Upper lobe of right lung (tissue), 1 donor: ENCODE results near the gene ADGRL3. TPM values are rescaled to one million over a fixed set of nuclear protein-coding genes. Genes with fewer than 3 reads are reported as not detected.

Source experiments
- ATAC-seq: fragments of 200-7000 bp; cut with Tn5 transposase; one replicate; pipeline ENCODE4 v1.9.1; 2020; ENCODE audit warnings: mild to moderate bottlenecking, moderate library complexity
- DNase-seq: peaks from one replicate; pipeline ENCODE4 v3.0.0-alpha.2; 2020
- H3K27ac ChIP-seq: fragments of 200-600 bp; one replicate; pipeline ENCODE4 v1.8.0; 2022
- H3K27me3 ChIP-seq: fragments of 200-600 bp; one replicate; pipeline ENCODE4 v1.8.0; 2022; ENCODE audit warnings: mild to moderate bottlenecking
- H3K36me3 ChIP-seq: fragments of 200-600 bp; one replicate; pipeline ENCODE4 v1.8.0; 2022
- H3K4me1 ChIP-seq: fragments of 200-600 bp; one replicate; pipeline ENCODE4 v1.8.0; 2022
- H3K4me3 ChIP-seq: fragments of 200-600 bp; one replicate; pipeline ENCODE4 v1.8.0; 2022; ENCODE audit warnings: mild to moderate bottlenecking
- H3K9me3 ChIP-seq: fragments of 200-600 bp; one replicate; pipeline ENCODE4 v1.8.0; 2022
- intact Hi-C: fragments of 100-400 bp; cut with DNase I; formaldehyde crosslinking; loops from one replicate; pipeline ENCODE4 v1.11.0; 2022
- total RNA-seq: library from RNA; stranded (reverse); fragmentation: NEBNext Ultra II Directional; extraction: Animal tissue kit (Norgen Biotek cat#: 25700); gene quantifications from one replicate; pipeline ENCODE4 v1.2.1, GENCODE V29; 2021
- TF ChIP-seq, protein P1 (sequence below): fragments of 200-600 bp; IDR thresholded peaks from one replicate; pipeline ENCODE4 v1.8.0; 2022; ENCODE audit warnings: antibody characterized with exemption
- donor health status: DM: no; HTN: yes; CAD: no; lungs with severe emphysema.

The ADGRL3 gene
- total RNA-seq, 1 donor from 2014 or later: 4.0 TPM

DNA sequence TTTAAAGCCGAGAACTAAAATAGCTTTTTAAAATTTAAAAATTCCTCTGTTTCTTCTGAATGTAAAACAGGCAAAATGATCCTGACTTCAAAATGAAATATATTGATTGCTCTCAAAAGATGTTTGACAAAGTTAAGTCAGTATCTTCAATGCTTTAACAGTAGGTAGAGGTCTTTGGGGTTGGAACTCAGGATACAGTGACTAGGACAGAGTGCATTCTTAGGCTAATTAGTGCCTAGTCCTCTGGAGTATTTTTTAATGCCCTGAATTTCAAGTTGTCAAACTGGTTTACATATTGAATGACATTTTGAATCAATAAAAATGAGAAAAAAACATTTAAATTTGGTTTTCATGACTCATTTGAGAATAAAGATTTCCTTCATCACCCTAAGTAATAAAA lies 877.3 kb downstream of the ADGRL3 start:
- TF ChIP-seq, protein P1, sequence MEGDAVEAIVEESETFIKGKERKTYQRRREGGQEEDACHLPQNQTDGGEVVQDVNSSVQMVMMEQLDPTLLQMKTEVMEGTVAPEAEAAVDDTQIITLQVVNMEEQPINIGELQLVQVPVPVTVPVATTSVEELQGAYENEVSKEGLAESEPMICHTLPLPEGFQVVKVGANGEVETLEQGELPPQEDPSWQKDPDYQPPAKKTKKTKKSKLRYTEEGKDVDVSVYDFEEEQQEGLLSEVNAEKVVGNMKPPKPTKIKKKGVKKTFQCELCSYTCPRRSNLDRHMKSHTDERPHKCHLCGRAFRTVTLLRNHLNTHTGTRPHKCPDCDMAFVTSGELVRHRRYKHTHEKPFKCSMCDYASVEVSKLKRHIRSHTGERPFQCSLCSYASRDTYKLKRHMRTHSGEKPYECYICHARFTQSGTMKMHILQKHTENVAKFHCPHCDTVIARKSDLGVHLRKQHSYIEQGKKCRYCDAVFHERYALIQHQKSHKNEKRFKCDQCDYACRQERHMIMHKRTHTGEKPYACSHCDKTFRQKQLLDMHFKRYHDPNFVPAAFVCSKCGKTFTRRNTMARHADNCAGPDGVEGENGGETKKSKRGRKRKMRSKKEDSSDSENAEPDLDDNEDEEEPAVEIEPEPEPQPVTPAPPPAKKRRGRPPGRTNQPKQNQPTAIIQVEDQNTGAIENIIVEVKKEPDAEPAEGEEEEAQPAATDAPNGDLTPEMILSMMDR: no peak
- ATAC-seq: no peak
- no peaks in the 10 kb centered on the region for H3K9me3 ChIP-seq

DNA sequence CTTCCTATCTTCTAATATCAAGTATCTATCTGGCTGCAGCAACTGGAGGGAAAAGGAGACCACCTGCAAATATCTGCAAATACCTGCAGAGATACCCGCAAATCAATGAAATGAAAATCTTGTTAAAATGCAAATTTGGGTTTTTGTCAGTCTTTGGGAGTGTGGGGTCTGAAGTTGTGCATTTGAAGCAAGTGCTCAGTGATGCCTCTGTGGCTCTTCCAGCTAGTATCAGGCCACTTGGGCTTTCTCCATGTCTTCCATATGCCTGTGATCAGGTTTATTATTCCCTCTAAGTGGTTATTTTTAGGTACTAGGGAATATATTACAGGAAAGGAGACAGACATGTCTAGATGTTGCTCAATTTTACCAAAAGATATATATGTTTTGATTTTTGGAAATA lies 880.3 kb downstream of the ADGRL3 start:
- H3K4me3 ChIP-seq: no peak overlapping the region
- TF ChIP-seq, protein P1: no peak
- no peaks in the 10 kb centered on the region for H3K4me1 ChIP-seq
- no peaks in the 10 kb centered on the region for H3K27me3 ChIP-seq
- H3K9me3 ChIP-seq: no peaks in the 10 kb centered on the region
- DNase-seq (no peak), ATAC-seq (no peak)
- no peak overlapping the region for H3K27ac ChIP-seq
- H3K36me3 ChIP-seq: no peaks in the 10 kb centered on the region
- intact Hi-C loops: no loop called here

More for the DNA sequence above, 877.3 kb downstream of the ADGRL3 start:
- intact Hi-C loops: no loop called here
- no peaks in the 10 kb centered on the region for H3K27me3 ChIP-seq
- no peak overlapping the region for H3K4me3 ChIP-seq
- H3K27ac ChIP-seq: no peak overlapping the region
- no peaks in the 10 kb centered on the region for H3K36me3 ChIP-seq
- DNase-seq: no peak
- H3K4me1 ChIP-seq: no peaks in the 10 kb centered on the region

DNA sequence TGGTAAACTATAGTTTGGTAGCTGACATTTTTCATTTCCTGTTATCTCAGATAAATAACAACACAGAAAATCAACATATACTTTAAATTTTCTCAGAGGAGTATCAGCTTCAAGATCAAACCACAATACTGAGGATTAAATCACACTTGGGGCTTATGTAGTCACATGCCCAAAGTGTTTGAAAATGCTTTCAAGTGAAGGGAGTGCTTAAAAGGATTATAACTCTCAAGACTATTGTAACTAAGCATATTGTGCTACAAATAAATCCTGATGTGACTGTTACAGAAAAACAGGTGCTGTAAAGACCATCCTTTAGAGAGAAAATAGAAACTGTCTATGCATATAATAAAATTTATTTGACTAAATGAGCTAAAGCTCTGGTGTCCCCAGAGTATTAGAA lies 887.6 kb downstream of the ADGRL3 start:
- H3K9me3 ChIP-seq: no peaks in the 10 kb centered on the region
- ATAC-seq (no peak), DNase-seq (no peak)
- H3K4me3 ChIP-seq: no peak overlapping the region
- no peaks in the 10 kb centered on the region for H3K36me3 ChIP-seq
- no peak overlapping the region for H3K27ac ChIP-seq
- TF ChIP-seq, protein P1: no peak
- no peaks in the 10 kb centered on the region for H3K4me1 ChIP-seq
- intact Hi-C loops: no loop called here
- no peaks in the 10 kb centered on the region for H3K27me3 ChIP-seq

DNA sequence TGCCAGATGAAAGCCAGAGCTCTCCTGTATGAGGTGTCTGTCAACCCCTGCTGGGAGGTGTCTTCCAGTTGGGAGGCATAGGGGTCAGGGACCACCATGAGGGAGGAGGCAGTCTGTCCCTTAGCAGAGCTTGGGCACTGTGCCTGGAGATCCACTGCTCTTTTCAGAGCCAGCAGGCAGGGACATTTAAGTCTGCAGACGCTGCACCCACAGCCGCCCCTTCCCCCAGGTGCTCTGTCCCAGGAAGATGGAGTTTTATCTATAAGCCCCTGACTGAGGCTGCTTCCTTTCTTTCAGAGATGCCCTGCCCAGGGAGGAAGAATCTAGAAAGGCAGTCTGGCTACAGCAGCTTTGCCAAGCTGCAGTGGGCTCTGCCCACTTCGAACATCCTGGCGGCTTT lies 893.6 kb downstream of the ADGRL3 start:
- Histone ChIP-seq H3K9me3 (no peaks in the 10 kb centered on the region), H3K4me3 (no peak overlapping the region)
- DNase-seq: no peak

DNA sequence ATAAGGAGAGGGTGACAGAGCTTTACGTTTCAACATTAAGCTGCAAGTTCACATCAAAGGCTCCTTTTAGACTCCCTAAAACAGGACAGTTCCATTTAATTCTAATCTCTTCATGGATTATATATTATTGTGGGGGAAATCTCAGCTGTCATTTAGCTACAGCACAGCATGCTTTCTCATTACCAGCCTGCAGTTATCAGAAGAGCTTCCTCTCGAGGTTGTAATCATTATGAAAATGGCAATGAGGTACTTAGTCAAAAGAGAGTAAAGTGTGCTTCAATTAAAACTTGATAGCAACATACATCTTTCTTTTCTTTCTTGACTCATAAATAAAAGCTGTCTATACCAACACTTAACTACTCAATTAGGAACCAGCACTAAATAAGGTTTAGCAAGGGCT lies 896.8 kb downstream of the ADGRL3 start:
- H3K36me3 ChIP-seq: no peaks in the 10 kb centered on the region
- H3K27ac ChIP-seq: no peak overlapping the region
- no peaks in the 10 kb centered on the region for H3K27me3 ChIP-seq
- ATAC-seq (no peak), DNase-seq (no peak)
- no peaks in the 10 kb centered on the region for H3K9me3 ChIP-seq
- H3K4me3 ChIP-seq: no peak overlapping the region
- TF ChIP-seq, protein P1: no peak
- intact Hi-C loops: no loop called here
- H3K4me1 ChIP-seq: no peaks in the 10 kb centered on the region

More for the DNA sequence above, 893.6 kb downstream of the ADGRL3 start:
- intact Hi-C loops: no loop called here
- H3K36me3 ChIP-seq: no peaks in the 10 kb centered on the region
- no peaks in the 10 kb centered on the region for H3K4me1 ChIP-seq
- no peak overlapping the region for H3K27ac ChIP-seq
- H3K27me3 ChIP-seq: no peaks in the 10 kb centered on the region
- TF ChIP-seq, protein P1: no peak
- ATAC-seq: no peak

DNA sequence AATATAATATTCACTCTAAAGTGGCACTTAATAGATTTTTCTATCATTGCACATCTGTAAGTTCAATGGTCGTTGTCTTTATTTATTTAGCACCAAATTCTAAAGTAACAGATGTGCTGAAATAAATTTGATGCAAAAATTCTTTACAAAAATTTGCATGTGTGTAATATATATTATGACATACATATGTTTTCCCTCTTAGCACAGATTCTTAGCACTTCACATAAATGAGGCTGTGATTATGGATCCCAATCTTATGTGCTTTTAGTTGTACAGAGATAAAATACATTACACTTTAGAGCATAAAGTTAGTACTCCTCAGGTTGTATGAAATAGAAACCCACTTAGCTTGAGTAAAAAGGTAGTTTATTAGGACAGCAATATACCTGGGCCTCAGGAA lies 915.1 kb downstream of the ADGRL3 start:
- H3K27me3 ChIP-seq: no peaks in the 10 kb centered on the region
- H3K36me3 ChIP-seq: no peaks in the 10 kb centered on the region
- no peak overlapping the region for H3K4me3 ChIP-seq
- TF ChIP-seq, protein P1: no peak
- intact Hi-C loops: no loop called here
- no peaks in the 10 kb centered on the region for H3K4me1 ChIP-seq
- DNase-seq (no peak), ATAC-seq (no peak)
- H3K9me3 ChIP-seq: no peaks in the 10 kb centered on the region
- no peak overlapping the region for H3K27ac ChIP-seq
